ENCODE measurements around the gene EDAR. TPM values are rescaled to one million over a fixed set of nuclear protein-coding genes. Genes with fewer than 3 reads are reported as not detected.

EDAR gene
- total and polyA plus RNA-seq, 2 of the 4 experiments (the other 2 are of a cell fraction) = not detected

GRCh38 chr2:108950369-108951135 lies 38.5 kb downstream of the EDAR start:
- Histone ChIP-seq H3K27me3 (ENCODE audit: control insufficient read depth, insufficient read depth, low read length) (peaks cover 33% of the 10 kb centered on the region), H2BK15ac (ENCODE audit: low read depth, low read length) (no peak overlapping the region), H2AK9ac (replicated peaks; ENCODE audit: low read depth, low read length, poor library complexity) (no peak overlapping the region), H3K14ac (replicated peaks; ENCODE audit: low read depth, low read length) (no peak overlapping the region), H4K8ac (ENCODE audit: low read depth in 2 of 2, low read length in 2 of 2) (no peak overlapping the region), H3K4me2 (ENCODE audit: low read depth, low read length) (no peak overlapping the region), H4K20me1 (ENCODE audit: insufficient read depth, low read length) (no peaks in the 10 kb centered on the region), H2AK5ac (ENCODE audit: low read depth, low read length) (no peak overlapping the region), H3K27ac (ENCODE audit: insufficient read depth, low read length) (no peak overlapping the region), H3K9me1 (ENCODE audit: insufficient read depth, low read length) (no peaks in the 10 kb centered on the region), H2BK20ac (ENCODE audit: low read depth, low read length) (no peak overlapping the region), H3K9me3 (ENCODE audit: control insufficient read depth, insufficient read depth, low read length) (peaks cover 10% of the 10 kb centered on the region), H2AFZ (replicated peaks; ENCODE audit: low read length, poor library complexity) (no peak overlapping the region), H4K91ac (ENCODE audit: insufficient read depth, low read depth, low read length) (no peak overlapping the region), H3K9ac (ENCODE audit: low read depth, low read length) (no peak overlapping the region), H3K36me3 (ENCODE audit: control insufficient read depth, insufficient read depth, low read length) (no peaks in the 10 kb centered on the region), H3K4ac (ENCODE audit: low read depth, low read length) (no peak overlapping the region), H2BK5ac (ENCODE audit: low read depth, low read length, poor library complexity, severe bottlenecking) (no peak overlapping the region), H3K4me3 (ENCODE audit: insufficient read depth, low read depth, low read length) (no peak overlapping the region), H2BK120ac (ENCODE audit: low read depth, low read length) (no peak overlapping the region), H3K23ac (ENCODE audit: low read depth, low read length) (no peak overlapping the region), H3K79me1 (ENCODE audit: low read depth in 1 of 2, low read length in 2 of 2) (no peaks in the 10 kb centered on the region), H3K56ac (ENCODE audit: extremely low read depth, insufficient read depth, low read length) (no peak overlapping the region), H3K4me1 (ENCODE audit: control insufficient read depth, insufficient read depth, low read length) (no peaks in the 10 kb centered on the region), H4K5ac (ENCODE audit: low read depth, low read length) (no peak overlapping the region), H3K18ac (ENCODE audit: low read depth, low read length) (no peak overlapping the region)
- ChIA-PET POLR2A (ENCODE audit: unreplicated experiment) (no interaction called here), CTCF (no interaction called here)
- ATAC-seq (ENCODE audit: low read depth) (no peak), DNase-seq (no peak)
- TF ChIP-seq CHD1 (IDR thresholded peaks at IDR 0.05; ENCODE audit: low read depth, low read length) (no peak), MAZ (IDR thresholded peaks at IDR 0.05; ENCODE audit: borderline replicate concordance, low read depth, low read length) (no peak), SMC3 (IDR thresholded peaks at IDR 0.05; ENCODE audit: low read depth, low read length) (no peak), USF2 (IDR thresholded peaks at IDR 0.05; ENCODE audit: low read depth, low read length) (no peak), NFE2L2 (IDR thresholded peaks at IDR 0.05; ENCODE audit: low read depth, low read length) (no peak), MXI1 (IDR thresholded peaks at IDR 0.05; ENCODE audit: borderline replicate concordance, low read depth, low read length) (no peak), BHLHE40 (IDR thresholded peaks at IDR 0.05; ENCODE audit: low read depth, low read length) (no peak), POLR2A (IDR thresholded peaks at IDR 0.05; ENCODE audit: low read depth, low read length) (no peak), FOS (IDR thresholded peaks at IDR 0.05; ENCODE audit: low read depth, low read length) (no peak), RAD21 (IDR thresholded peaks at IDR 0.05; ENCODE audit: low read length) (no peak), RCOR1 (IDR thresholded peaks at IDR 0.05; ENCODE audit: insufficient replicate concordance, low read length) (no peak), CEBPB (IDR thresholded peaks at IDR 0.05; ENCODE audit: low read depth, low read length) (no peak), MAFK (IDR thresholded peaks at IDR 0.05; ENCODE audit: low read depth, low read length) (no peak), ELK1 (IDR thresholded peaks at IDR 0.05; ENCODE audit: borderline replicate concordance, low read depth, low read length) (no peak), CTCF (conservative IDR thresholded peaks at IDR 0.05; ENCODE audit: low read depth, low read length) (no peak), RFX5 (IDR thresholded peaks at IDR 0.05; ENCODE audit: low read depth, low read length) (no peak)
- dilution Hi-C loops (cut with HindIII; ENCODE audit: low sequenced_read_pairs, unreplicated experiment) = no loop called here
- in situ Hi-C loops (cut with MboI; ENCODE audit: low sequenced_read_pairs) = no loop called here
- no CpG with 5 or more reads among the region's 4 CpGs for WGBS, 2 experiments (ENCODE audit: extremely low coverage in 2 of 2, insufficient read length in 1 of 2)
- intact Hi-C loops (cut with micrococcal nuclease) = no loop called here
- BruUV-seq (replicated peaks) = no TSS peak

Measured in IMR-90 (cell line).